Measurements from ENCODE around the gene AMBP. TPM values are rescaled to one million over a fixed set of nuclear protein-coding genes. Genes with fewer than 3 reads are reported as not detected.
A peak's percentile ranks its signal among the peaks of the same experiment; 100 is the strongest.

AMBP gene
- total and polyA plus RNA-seq, 2 of the 13 experiments (the other 11 are each of a cell fraction or from before 2014, with no cell fraction given), result 1,510 to 2,580 TPM

- TF ChIP-seq CERS6 (CRISPR knock-in tag; IDR thresholded peaks at IDR 0.05) (no peak), GPBP1L1 (CRISPR knock-in tag; IDR thresholded peaks at IDR 0.05) (no peak), MAFK (conservative IDR thresholded peaks at IDR 0.05 in 1 of 2, IDR thresholded peaks at IDR 0.05 in 1 of 2; ENCODE audit: low read length in 2 of 2) (no peak), ZFP36 (IDR thresholded peaks at IDR 0.05; ENCODE audit: borderline replicate concordance, low read depth, low read length, partially characterized antibody) (no peak), U2AF1 (optimal IDR thresholded peaks at IDR 0.05; ENCODE audit: low read depth, low read length) (peak; percentile 5), KLF16 (CRISPR knock-in tag; IDR thresholded peaks at IDR 0.05) (peak in 1 of 2 experiments; percentile 56; a peak in 2 of 4 replicates), MAX (IDR thresholded peaks at IDR 0.05) (no peak), GMEB1 (CRISPR knock-in tag; IDR thresholded peaks at IDR 0.05; ENCODE audit: borderline replicate concordance) (0 out of 2 replicates have a peak, but pooled peaks have one; percentile 25), ZMYM3 (CRISPR knock-in tag; IDR thresholded peaks at IDR 0.05) (no peak; the same call in 1 of the 2 replicates), NCOA5 (CRISPR knock-in tag; IDR thresholded peaks at IDR 0.05) (no peak), ZNF230 (CRISPR knock-in tag; IDR thresholded peaks at IDR 0.05) (peak; percentile 80), ZBTB25 (CRISPR knock-in tag; IDR thresholded peaks at IDR 0.05) (peak; percentile 45), ZNF138 (CRISPR knock-in tag; IDR thresholded peaks at IDR 0.05; ENCODE audit: low read depth) (peak; percentile 92; the same call in 1 of the 2 replicates), MBNL3 (CRISPR knock-in tag; conservative IDR thresholded peaks at IDR 0.05) (0 out of 2 replicates have a peak, but pooled peaks have one; percentile 43), MAF1 (CRISPR knock-in tag; IDR thresholded peaks at IDR 0.05; ENCODE audit: borderline replicate concordance) (no peak), HOXA5 (CRISPR knock-in tag; IDR thresholded peaks at IDR 0.05) (no peak), ZNF776 (CRISPR knock-in tag; IDR thresholded peaks at IDR 0.05) (no peak), HOXA9 (CRISPR knock-in tag; IDR thresholded peaks at IDR 0.05; ENCODE audit: borderline replicate concordance) (no peak), KMT2A (CRISPR knock-in tag; IDR thresholded peaks at IDR 0.05) (peak; percentile 56), STAT5B (CRISPR knock-in tag; IDR thresholded peaks at IDR 0.05) (peak; percentile 22; the same call in 1 of the 2 replicates), THYN1 (CRISPR knock-in tag; IDR thresholded peaks at IDR 0.05; ENCODE audit: borderline replicate concordance, low read depth) (no peak), ZNF83 (CRISPR knock-in tag; IDR thresholded peaks at IDR 0.05; ENCODE audit: borderline replicate concordance) (peak; percentile 52; the same call in 1 of the 2 replicates), ZNF775 (CRISPR knock-in tag; IDR thresholded peaks at IDR 0.05; ENCODE audit: borderline replicate concordance) (no peak), JARID2 (CRISPR knock-in tag; IDR thresholded peaks at IDR 0.05; ENCODE audit: insufficient replicate concordance) (no peak), SIX4 (CRISPR knock-in tag; IDR thresholded peaks at IDR 0.05) (peak; percentile 55)
These were observed 4.1 kb upstream of the AMBP start (continued) for GRCh38 chr9:114082017-114082762.
